Right lobe of liver (tissue), 4 donors: ENCODE measurements around the gene ARHGEF33.

Source experiments
- POLR2A ChIP-seq: fragments of 450-650 bp; IDR thresholded peaks from one replicate; pipeline ENCODE4 v1.6.1; 2017; ENCODE audit warnings: antibody characterized with exemption, mild to moderate bottlenecking
- TF ChIP-seq, protein P1 (sequence below), 4 donors: fragments of 200-600 bp in 3 of 4; fragments of 450-650 bp in 1 of 4; IDR thresholded peaks; one replicate each; pipeline versions ENCODE4 v1.5.1 to v1.8.0; 2016 to 2022; ENCODE audit warnings: antibody characterized with exemption in 4 of 4, mild to moderate bottlenecking in 2 of 4
- donor health status: DM: no; HTN: no; CAD: no.
- donor health status: DM: no; HTN: no; CAD: no.
- donor health status: DM: no; HTN: yes; CAD: no.

DNA sequence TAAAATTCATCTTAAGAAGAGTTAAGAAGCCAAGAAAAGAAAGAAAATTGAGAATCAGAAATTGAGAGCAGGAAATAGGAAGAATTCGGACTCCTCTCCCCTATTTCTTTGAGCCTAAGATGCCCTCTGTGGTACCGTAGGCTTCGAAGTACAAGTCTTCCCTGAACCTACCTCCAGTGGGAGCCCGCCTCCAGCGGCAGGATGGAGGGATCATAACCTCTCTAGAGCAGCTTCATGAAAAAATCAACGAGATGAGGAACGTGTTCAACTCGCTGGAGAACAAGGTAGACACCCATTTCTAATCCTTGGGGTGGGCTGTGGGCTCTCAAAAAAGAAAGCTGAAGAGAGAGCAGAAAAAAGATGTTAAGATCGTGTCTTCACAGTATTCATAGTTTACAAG lies 36.3 kb downstream of the ARHGEF33 start:
- TF ChIP-seq, protein P1, sequence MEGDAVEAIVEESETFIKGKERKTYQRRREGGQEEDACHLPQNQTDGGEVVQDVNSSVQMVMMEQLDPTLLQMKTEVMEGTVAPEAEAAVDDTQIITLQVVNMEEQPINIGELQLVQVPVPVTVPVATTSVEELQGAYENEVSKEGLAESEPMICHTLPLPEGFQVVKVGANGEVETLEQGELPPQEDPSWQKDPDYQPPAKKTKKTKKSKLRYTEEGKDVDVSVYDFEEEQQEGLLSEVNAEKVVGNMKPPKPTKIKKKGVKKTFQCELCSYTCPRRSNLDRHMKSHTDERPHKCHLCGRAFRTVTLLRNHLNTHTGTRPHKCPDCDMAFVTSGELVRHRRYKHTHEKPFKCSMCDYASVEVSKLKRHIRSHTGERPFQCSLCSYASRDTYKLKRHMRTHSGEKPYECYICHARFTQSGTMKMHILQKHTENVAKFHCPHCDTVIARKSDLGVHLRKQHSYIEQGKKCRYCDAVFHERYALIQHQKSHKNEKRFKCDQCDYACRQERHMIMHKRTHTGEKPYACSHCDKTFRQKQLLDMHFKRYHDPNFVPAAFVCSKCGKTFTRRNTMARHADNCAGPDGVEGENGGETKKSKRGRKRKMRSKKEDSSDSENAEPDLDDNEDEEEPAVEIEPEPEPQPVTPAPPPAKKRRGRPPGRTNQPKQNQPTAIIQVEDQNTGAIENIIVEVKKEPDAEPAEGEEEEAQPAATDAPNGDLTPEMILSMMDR (IDR thresholded peaks at IDR 0.05): no peak
- no peak for TF ChIP-seq POLR2A
